NCI-H1105 (cell line): ENCODE data around the gene FURIN.
"Not testable (repeated sequence)": the region's sequence is repeated elsewhere in the genome, so short reads cannot be mapped to it uniquely, and the experiment has no call there.

ENCODE experiments used
- DNase-seq: peaks from one replicate; lab custom pipeline; 2025; lab: John Stamatoyannopoulos, UW

Gene FURIN

DNA sequence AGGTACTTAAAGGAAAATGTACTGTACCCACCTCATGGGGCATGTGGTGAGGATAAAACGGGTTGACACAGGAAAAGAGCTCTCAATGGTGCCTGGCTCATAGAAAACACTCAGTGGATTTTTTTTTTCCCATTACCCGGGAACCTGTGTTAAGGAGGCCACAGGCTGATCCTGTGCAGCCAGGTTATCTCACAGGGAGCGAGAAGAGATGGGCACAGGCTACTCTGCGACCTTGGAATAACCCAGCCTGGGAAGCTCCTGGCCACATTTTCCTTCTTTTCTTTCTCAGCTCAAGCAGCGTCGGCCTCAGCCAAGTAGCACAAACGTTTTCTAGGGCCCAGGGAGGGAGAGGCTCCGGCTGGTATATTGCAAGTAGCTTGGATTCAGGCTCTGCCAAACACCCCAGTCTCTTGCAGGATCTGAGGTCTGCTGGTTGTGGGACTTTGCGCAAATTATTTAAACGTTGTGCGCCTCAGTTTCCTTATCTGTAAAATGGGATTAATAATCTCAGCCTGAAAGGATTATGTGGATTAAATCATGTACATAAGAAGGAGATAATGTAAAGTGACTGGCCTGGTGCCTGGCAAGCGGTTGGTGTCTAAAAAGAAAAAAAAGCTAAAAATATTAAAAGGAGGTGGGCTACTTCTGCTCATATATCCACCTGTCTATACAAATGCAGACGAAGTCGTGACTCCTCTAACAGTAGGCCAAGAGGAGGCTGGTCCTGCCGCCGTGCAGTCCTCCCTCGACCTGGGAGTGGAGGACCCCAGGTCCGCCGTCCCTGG lies 2.2 kb downstream of the FURIN start:
- no peak for DNase-seq

DNA sequence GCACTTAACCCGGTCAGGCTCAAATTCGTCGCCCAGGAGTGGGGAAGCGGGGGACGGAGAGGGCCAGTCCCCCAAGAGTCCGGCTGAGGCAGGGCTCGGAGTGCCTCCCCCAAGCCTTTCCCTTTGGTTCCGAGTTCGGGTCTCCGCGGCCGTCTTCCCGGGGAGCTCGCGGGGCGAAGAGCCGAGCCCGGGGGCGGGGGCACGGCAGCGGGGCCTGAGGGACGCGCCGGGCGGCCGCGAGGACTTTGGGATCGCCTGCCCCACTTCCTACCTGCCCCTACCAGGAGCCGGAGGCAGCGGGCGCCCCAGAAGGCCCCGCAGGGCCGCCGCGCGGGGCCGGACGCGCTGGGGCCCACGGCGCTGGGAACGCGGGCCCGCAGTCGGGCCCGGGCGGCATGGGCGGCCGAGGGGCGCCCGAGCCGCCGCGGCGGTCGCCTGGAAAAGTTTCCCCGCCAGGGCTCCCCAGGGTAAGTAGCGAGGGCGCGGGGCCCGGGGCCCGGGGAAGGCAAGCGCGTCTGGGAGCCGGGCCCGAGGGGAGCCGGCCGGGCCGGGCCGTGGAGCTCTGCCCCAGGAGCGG lies 2.8 kb downstream of the FURIN start:
- no peak for DNase-seq

DNA sequence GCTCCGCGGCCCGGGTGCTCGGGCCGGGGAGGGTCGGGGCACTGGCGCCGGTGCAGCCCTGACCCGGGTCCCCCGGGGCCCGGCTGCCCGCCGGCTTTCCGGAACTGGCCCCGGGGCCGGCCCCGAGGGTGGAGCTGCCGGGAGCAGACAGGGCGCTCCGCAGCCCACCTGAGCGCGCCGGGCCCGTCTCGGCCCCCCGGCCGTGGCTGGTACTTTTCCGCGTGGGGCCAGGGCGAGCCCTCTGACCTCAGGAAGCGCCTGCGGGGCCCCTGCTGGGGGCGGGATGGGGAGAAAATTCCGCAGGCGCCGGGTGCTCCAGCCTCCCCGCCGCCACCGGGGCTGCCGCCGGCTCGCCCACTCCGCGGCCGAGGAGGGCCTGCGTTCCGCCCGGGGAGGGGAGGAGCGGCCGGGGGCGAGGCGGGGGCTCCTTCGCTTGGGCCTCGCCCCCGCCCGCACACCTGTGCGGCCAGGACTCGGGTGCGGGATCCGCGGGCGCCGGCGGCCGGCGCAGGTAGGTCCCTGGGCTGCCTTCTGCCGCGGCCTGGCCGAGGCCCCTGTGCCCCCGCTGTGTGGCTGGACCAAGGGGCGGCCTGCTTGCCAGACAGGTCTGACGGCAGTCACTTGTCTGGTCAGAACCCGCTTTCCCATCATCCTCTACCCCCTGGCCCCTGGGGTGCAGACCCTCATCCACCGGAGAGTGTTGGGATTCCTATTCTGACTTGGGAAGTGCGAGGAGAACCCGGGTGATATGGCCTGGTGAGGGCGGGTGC lies 3.5 kb downstream of the FURIN start:
- DNase-seq, result no peak

GRCh38 chr15:90872486-90873184 lies 4.2 kb downstream of the FURIN start:
- no peak for DNase-seq

DNA sequence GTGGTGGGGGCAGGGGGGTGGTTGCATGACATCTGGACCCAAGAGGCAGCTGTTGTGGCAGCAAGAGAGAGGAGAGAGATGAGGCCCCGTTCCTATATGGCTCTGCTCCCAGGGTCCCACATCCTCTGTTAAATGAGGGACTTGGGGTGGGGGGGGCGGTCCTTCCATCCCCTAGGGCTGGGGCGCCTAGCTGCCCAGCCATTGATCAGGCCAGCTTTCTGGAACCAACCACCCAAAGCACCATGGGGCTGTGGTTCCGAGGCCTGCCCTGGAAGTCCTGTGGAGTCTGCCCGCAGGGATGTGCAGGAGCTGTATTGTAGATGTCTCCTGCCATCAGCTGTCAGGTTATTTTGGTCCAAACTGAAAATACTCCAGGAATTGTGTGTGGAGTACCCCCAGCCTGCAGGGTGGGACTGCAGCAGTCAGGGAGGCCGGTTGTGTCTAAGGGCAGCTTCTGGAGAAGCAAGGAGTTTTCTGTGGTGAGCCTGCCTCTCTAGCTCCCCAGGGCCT lies 5.2 kb downstream of the FURIN start:
- no peak for DNase-seq

DNA sequence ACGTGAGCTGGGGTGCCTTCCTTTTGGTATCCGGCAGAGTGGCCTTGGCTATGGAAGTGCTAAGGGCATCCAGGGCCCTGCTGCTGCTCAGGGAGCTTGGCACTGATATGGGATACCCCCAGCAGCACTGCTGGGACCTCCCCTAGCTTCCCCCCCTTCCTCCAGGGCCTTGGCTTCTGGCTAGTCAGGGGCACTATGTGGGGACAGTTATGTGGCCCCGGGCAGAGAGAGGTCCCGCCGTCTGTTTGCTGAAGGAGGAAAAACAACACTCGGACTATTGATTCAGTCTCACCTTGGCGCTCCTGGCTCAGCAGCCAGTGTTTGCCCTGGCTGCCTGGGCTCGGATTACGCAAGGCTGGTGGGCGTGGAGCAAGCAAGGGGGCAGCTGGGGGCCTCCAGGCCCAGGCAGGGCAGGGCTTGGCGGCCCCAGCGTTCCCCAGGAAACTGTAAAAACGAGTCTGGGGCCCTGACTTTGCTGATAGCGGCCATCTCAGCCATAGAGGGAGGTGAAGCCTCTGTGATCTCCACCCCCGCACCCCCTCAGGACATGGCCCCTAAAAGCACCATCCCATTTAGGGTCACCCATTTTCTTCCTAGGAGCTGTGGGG lies 5.7 kb downstream of the FURIN start:
- no peak for DNase-seq

DNA sequence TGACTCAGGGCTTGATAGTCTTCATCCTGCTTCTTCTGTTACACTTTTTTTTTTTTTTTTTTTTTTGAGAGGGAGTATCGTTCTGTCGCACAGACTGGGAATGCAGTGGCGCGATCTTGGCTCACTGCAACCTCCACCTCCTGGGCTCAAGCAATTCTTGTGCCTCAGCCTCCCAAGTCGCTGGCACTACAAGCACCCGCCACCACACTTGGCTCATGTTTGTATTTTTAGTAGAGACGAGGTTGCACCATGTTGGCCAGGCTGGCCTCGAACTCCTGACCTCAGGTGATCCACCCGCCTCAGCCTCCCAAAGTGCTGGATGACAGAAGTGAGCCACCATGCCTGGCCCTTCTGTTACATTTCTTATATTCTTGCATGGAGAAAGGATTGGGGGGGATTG lies 6.6 kb downstream of the FURIN start:
- DNase-seq, result not testable (repeated sequence)

DNA sequence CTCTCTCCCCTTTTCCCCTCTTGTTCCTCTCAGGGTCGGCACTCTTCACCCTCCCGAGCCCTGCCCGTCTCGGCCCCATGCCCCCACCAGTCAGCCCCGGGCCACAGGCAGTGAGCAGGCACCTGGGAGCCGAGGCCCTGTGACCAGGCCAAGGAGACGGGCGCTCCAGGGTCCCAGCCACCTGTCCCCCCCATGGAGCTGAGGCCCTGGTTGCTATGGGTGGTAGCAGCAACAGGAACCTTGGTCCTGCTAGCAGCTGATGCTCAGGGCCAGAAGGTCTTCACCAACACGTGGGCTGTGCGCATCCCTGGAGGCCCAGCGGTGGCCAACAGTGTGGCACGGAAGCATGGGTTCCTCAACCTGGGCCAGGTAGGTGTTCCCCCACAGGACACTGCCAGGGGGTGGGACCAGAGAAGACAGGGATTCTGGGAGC lies 7.2 kb downstream of the FURIN start:
- no peak for DNase-seq

GRCh38 chr15:90876046-90876445 lies 7.7 kb downstream of the FURIN start:
- no peak for DNase-seq

DNA sequence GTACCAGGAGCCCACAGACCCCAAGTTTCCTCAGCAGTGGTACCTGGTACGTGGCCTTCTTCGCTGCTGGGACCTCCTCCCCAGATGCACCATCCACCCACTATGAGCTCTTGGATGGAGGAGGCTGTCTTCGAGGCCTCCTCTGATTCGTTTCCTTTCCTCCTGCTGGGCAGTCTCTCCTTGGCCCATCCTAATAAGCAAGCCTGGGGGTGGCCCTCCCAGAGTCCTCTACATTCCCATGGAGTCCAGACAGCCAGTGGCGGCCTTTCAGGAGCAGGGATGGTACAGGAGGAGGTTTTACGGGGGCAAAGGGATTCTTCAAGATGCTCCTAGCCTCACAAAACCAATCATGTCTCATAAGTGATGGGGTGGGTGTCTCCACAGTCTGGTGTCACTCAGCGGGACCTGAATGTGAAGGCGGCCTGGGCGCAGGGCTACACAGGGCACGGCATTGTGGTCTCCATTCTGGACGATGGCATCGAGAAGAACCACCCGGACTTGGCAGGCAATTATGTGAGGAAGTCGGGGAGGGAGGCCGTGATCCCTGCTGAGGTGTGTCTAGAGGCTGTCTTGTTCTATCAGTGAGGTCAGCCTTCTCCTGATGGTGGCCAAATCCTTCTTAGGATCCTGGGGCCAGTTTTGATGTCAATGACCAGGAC lies 8.3 kb downstream of the FURIN start:
- DNase-seq, result no peak

DNA sequence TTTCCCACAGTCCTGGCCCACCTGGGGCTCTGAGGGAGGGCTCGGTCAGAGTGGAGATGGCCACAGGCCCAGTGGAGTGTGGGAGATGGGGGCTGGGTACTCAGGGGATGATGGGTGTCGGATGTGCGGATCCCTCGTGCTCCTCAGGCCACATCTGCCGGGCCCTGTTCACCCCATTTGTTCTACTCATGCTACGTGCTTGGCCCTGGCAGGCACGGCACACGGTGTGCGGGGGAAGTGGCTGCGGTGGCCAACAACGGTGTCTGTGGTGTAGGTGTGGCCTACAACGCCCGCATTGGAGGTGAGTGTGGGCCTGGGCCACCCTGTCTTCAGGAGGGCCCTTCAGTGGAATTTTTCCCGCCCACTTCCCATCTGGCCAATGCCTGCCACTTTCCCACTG lies 8.9 kb downstream of the FURIN start:
- DNase-seq, result no peak

GRCh38 chr15:90877996-90878395 lies 9.6 kb downstream of the FURIN start:
- DNase-seq, result no peak

- DNase-seq, result no peak
Observed at GRCh38 chr15:90878660-90879059, 10.3 kb downstream of the FURIN start.

DNA sequence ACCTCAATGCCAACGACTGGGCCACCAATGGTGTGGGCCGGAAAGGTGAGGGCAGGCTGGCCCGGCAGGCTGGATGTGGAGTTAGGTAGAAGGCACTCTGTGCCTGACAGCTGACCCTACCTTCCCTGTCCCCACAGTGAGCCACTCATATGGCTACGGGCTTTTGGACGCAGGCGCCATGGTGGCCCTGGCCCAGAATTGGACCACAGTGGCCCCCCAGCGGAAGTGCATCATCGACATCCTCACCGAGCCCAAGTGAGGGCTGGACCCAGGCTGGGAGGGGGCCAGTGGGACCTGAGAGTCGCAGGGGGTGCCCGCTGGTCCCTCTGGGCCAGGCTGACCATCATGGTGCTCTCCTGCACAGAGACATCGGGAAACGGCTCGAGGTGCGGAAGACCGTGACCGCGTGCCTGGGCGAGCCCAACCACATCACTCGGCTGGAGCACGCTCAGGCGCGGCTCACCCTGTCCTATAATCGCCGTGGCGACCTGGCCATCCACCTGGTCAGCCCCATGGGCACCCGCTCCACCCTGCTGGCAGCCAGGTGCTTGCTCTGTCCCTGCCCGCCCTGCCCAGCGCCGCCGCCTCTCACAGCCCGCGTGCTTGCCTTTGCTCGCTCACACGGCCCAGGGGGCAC lies 11.5 kb downstream of the FURIN start:
- no peak for DNase-seq

DNA sequence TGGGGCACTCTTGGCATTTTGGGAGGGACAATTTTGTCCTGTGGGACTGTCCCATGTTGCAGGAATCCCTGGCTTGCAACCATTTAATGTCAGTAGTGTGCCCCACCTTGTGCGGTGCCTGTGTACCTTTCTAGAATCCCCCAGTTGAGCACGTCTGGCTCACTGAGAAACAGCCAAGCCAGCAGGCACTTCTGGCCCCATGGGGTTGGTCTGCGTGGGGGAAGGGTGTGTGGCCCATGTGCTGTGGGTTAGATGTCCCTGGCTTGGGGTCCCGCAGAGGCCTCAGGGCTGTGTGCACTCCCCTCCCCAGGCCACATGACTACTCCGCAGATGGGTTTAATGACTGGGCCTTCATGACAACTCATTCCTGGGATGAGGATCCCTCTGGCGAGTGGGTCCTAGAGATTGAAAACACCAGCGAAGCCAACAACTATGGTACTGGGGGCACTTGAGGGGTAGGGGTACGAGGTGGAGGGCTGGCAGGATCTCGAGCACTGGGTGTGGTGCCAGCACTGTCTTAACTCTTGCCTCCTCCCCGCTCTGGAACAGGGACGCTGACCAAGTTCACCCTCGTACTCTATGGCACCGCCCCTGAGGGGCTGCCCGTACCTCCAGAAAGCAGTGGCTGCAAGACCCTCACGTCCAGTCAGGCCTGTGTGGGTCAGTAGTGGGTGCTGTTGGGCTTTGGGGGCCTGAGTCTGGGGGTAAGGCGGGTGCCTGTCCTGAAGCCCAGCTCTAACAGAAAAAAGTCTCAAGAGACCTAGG lies 12.2 kb downstream of the FURIN start:
- no peak for DNase-seq

DNA sequence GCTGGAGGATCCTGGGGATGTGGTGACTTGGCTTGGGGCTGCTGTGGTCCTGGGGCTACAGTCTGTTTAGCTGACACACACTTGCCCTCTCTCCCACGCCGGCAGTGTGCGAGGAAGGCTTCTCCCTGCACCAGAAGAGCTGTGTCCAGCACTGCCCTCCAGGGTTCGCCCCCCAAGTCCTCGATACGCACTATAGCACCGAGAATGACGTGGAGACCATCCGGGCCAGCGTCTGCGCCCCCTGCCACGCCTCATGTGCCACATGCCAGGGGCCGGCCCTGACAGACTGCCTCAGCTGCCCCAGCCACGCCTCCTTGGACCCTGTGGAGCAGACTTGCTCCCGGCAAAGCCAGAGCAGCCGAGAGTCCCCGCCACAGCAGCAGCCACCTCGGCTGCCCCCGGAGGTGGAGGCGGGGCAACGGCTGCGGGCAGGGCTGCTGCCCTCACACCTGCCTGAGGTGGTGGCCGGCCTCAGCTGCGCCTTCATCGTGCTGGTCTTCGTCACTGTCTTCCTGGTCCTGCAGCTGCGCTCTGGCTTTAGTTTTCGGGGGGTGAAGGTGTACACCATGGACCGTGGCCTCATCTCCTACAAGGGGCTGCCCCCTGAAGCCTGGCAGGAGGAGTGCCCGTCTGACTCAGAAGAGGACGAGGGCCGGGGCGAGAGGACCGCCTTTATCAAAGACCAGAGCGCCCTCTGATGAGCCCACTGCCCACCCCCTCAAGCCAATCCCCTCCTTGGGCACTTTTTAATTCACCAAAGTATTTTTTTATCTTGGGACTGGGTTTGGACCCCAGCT lies 13.0 kb downstream of the FURIN start:
- no peak for DNase-seq

DNA sequence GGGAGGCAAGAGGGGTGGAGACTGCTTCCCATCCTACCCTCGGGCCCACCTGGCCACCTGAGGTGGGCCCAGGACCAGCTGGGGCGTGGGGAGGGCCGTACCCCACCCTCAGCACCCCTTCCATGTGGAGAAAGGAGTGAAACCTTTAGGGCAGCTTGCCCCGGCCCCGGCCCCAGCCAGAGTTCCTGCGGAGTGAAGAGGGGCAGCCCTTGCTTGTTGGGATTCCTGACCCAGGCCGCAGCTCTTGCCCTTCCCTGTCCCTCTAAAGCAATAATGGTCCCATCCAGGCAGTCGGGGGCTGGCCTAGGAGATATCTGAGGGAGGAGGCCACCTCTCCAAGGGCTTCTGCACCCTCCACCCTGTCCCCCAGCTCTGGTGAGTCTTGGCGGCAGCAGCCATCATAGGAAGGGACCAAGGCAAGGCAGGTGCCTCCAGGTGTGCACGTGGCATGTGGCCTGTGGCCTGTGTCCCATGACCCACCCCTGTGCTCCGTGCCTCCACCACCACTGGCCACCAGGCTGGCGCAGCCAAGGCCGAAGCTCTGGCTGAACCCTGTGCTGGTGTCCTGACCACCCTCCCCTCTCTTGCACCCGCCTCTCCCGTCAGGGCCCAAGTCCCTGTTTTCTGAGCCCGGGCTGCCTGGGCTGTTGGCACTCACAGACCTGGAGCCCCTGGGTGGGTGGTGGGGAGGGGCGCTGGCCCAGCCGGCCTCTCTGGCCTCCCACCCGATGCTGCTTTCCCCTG lies 13.8 kb downstream of the FURIN start:
- no peak for DNase-seq

- DNase-seq, result no peak
Observed at GRCh38 chr15:90882781-90883525, 14.6 kb downstream of the FURIN start.
